ENCODE measurements around the gene INSRR.
A peak's percentile ranks its signal among the peaks of the same experiment; 100 is the strongest.

The INSRR gene

GRCh38 chr1:156848461-156849150 lies 10.3 kb downstream of the INSRR start:
- peak; percentile 80 for DNase-seq

GRCh38 chr1:156847591-156848460 lies 11.1 kb downstream of the INSRR start:
- no peak for DNase-seq

GRCh38 chr1:156846643-156847042 lies 12.3 kb downstream of the INSRR start:
- DNase-seq: no peak

- DNase-seq: no peak
These were observed 12.9 kb downstream of the INSRR start for GRCh38 chr1:156845953-156846545.

- peak; percentile 71 for DNase-seq
These were observed 13.6 kb downstream of the INSRR start for GRCh38 chr1:156845055-156845952.

- no peak for DNase-seq
These were observed 14.3 kb downstream of the INSRR start for GRCh38 chr1:156844638-156845037.

GRCh38 chr1:156844102-156844501 lies 14.8 kb downstream of the INSRR start:
- DNase-seq: no peak

- no peak for DNase-seq
These were observed 16.2 kb downstream of the INSRR start for GRCh38 chr1:156842618-156843300.

GRCh38 chr1:156841295-156841855 lies 17.5 kb downstream of the INSRR start:
- no peak for DNase-seq

- DNase-seq: no peak
These were observed 18.0 kb downstream of the INSRR start for GRCh38 chr1:156840898-156841279.

- no peak for DNase-seq
These were observed 18.6 kb downstream of the INSRR start for GRCh38 chr1:156840186-156840897.

GRCh38 chr1:156839426-156840109 lies 19.3 kb downstream of the INSRR start:
- no peak for DNase-seq

GRCh38 chr1:156838972-156839371 lies 19.9 kb downstream of the INSRR start:
- DNase-seq: no peak

GRCh38 chr1:156836892-156837291 lies 22.0 kb downstream of the INSRR start:
- DNase-seq: no peak

GRCh38 chr1:156836041-156836654 lies 22.8 kb downstream of the INSRR start:
- peak; percentile 74 for DNase-seq

GRCh38 chr1:156834322-156834721 lies 24.6 kb downstream of the INSRR start:
- no peak for DNase-seq

GRCh38 chr1:156833603-156834002 lies 25.3 kb downstream of the INSRR start:
- no peak for DNase-seq

- DNase-seq: no peak
These were observed 26.5 kb downstream of the INSRR start for GRCh38 chr1:156832434-156832833.

- DNase-seq: no peak
These were observed 30.4 kb downstream of the INSRR start for GRCh38 chr1:156828400-156829124.
